GM23338 (cell line): ENCODE measurements around the gene BAMBI. TPM values are rescaled to one million over a fixed set of nuclear protein-coding genes. Genes with fewer than 3 reads are reported as not detected.

Experiments used
- ATAC-seq: fragments of 200-7000 bp; cut with Tn5 transposase; 3 replicates; pipeline ENCODE4 v1.9.1; 2020
- DNase-seq: peaks from one replicate; pipeline ENCODE4 v3.0.0-alpha.2; 2015; ENCODE audit warnings: low spot score
- H2AFZ ChIP-seq: fragments of 200-600 bp; sonication (generic); 2 replicates; pipeline ENCODE4 v1.8.0; 2016; ENCODE audit warnings: antibody characterized with exemption, mild to moderate bottlenecking, moderate library complexity
- H3F3A ChIP-seq: fragments of 200-600 bp; sonication (generic); replicated peaks from 2 replicates; pipeline ENCODE4 v1.8.0; 2017; ENCODE audit warnings: antibody characterized with exemption, mixed run types, low read depth
- H3K27ac ChIP-seq: fragments of 200-600 bp; sonication (generic); 2 replicates; pipeline ENCODE4 v1.6.1; 2016; ENCODE audit warnings: low read depth
- H3K27me3 ChIP-seq: fragments of 200-600 bp; sonication (generic); 2 replicates; pipeline ENCODE4 v1.8.0; 2016; ENCODE audit warnings: mild to moderate bottlenecking, mixed run types, moderate library complexity; ENCODE audit not compliant: insufficient read depth
- H3K36me3 ChIP-seq: fragments of 200-600 bp; sonication (generic); 2 replicates; pipeline ENCODE4 v1.8.0; 2016; ENCODE audit warnings: mild to moderate bottlenecking; ENCODE audit not compliant: insufficient read depth
- H3K4me1 ChIP-seq: fragments of 200-600 bp; sonication (generic); 2 replicates; pipeline ENCODE4 v1.8.0; 2016; ENCODE audit warnings: mild to moderate bottlenecking, moderate library complexity; ENCODE audit not compliant: insufficient read depth
- H3K4me2 ChIP-seq: fragments of 200-600 bp; sonication (generic); 2 replicates; pipeline ENCODE4 v1.7.1; 2017; ENCODE audit warnings: mixed run types
- H3K4me3 ChIP-seq: fragments of 200-600 bp; sonication (generic); 2 replicates; pipeline ENCODE4 v1.6.1; 2016; ENCODE audit warnings: mixed run types
- H3K79me2 ChIP-seq: fragments of 200-600 bp; sonication (generic); replicated peaks from 2 replicates; pipeline ENCODE4 v1.8.0; 2017; ENCODE audit warnings: mild to moderate bottlenecking; ENCODE audit not compliant: insufficient read depth
- H3K9me2 ChIP-seq: fragments of 200-600 bp; sonication (generic); 2 replicates; pipeline ENCODE4 v1.8.0; 2017; ENCODE audit not compliant: insufficient read depth
- H4K20me1 ChIP-seq: fragments of 200-600 bp; sonication (generic); replicated peaks from 2 replicates; pipeline ENCODE4 v1.8.0; 2017; ENCODE audit warnings: mild to moderate bottlenecking; ENCODE audit not compliant: insufficient read depth
- H3K27ac Mint-ChIP-seq: 2 replicates; pipeline ENCODE4 v1.8.0; 2020; ENCODE audit warnings: inconsistent platforms, mild to moderate bottlenecking, moderate library complexity, mixed read lengths
- H3K27me3 Mint-ChIP-seq: 3 replicates; pipeline ENCODE4 v1.8.0; 2022; ENCODE audit warnings: low read depth, mild to moderate bottlenecking, moderate library complexity, mixed read lengths, inconsistent platforms; ENCODE audit not compliant: insufficient read depth, poor library complexity
- H3K36me3 Mint-ChIP-seq: 3 replicates; pipeline ENCODE4 v1.8.0; 2021; ENCODE audit warnings: low read depth, mild to moderate bottlenecking, inconsistent platforms, moderate library complexity, mixed read lengths
- H3K4me1 Mint-ChIP-seq: 3 replicates; pipeline ENCODE4 v1.8.0; 2020; ENCODE audit warnings: mild to moderate bottlenecking, inconsistent platforms, mixed read lengths
- H3K4me3 Mint-ChIP-seq: 3 replicates; pipeline ENCODE4 v1.8.0; 2021; ENCODE audit warnings: moderate library complexity, mild to moderate bottlenecking, inconsistent platforms, mixed read lengths
- H3K9me3 Mint-ChIP-seq: 3 replicates; pipeline ENCODE4 v1.8.0; 2020; ENCODE audit warnings: moderate library complexity, mild to moderate bottlenecking, inconsistent platforms, mixed read lengths
- CREB1 ChIP-seq: fragments of 250-450 bp; sonication (Bioruptor Pico); IDR thresholded peaks from 2 replicates; pipeline ENCODE4 v1.5.0; 2020; ENCODE audit warnings: low read depth, mild to moderate bottlenecking, moderate library complexity
- EZH2 ChIP-seq: fragments of 200-600 bp; sonication (generic); IDR thresholded peaks from one replicate; pipeline ENCODE4 v1.8.0; 2017; ENCODE audit warnings: antibody characterized with exemption, mild to moderate bottlenecking, low read depth; ENCODE audit not compliant: unreplicated experiment
- EZH2phosphoT487 ChIP-seq: fragments of 200-600 bp; sonication (generic); IDR thresholded peaks from one replicate; pipeline ENCODE4 v1.8.1; 2018; ENCODE audit warnings: antibody characterized with exemption; ENCODE audit not compliant: unreplicated experiment
- NANOG ChIP-seq: IDR thresholded peaks from 2 replicates; pipeline ENCODE4 v1.6.1; 2016; ENCODE audit warnings: antibody characterized with exemption, borderline replicate concordance
- POLR2AphosphoS5 ChIP-seq: IDR thresholded peaks from 2 replicates; pipeline ENCODE4 v1.6.1; 2016; ENCODE audit warnings: antibody characterized with exemption, low read depth
- STAT1 ChIP-seq: IDR thresholded peaks from one replicate; pipeline ENCODE4 v1.6.1; 2016; ENCODE audit warnings: antibody characterized with exemption; ENCODE audit not compliant: unreplicated experiment
- ZNF114 ChIP-seq: fragments of 250-450 bp; sonication (Bioruptor Pico); IDR thresholded peaks from 2 replicates; pipeline ENCODE4 v1.5.0; 2020; ENCODE audit warnings: mild to moderate bottlenecking, moderate library complexity
- polyA plus RNA-seq: library from polyadenylated mRNA; unstranded; fragments of >200 nt; fragmentation: Nextera tagmentation; extraction: Ambion mirVana; gene quantifications from 2 replicates; pipeline ENCODE4 v1.2.1, GENCODE V29; 2016
- total RNA-seq: library from RNA; depleted of rRNA; stranded (reverse); fragments of >200 nt; shearing (Covaris generic); gene quantifications from 2 replicates; pipeline ENCODE4 v1.2.3, GENCODE V29; 2014
- TF ChIP-seq, protein P1 (sequence below), 2 experiments: fragments of 200-600 bp in 1 of 2; sonication (generic) in 1 of 2; conservative IDR thresholded peaks; 2 replicates each; pipeline versions ENCODE4 v1.5.1 to v1.6.1; 2016 to 2017; ENCODE audit warnings: antibody characterized with exemption in 2 of 2, low read depth in 2 of 2, mild to moderate bottlenecking in 2 of 2, moderate library complexity in 1 of 2
- TF ChIP-seq, protein P2 (sequence below): fragments of 250-450 bp; sonication (Bioruptor Pico); IDR thresholded peaks from 2 replicates; pipeline ENCODE4 v1.5.0; 2020; ENCODE audit warnings: mild to moderate bottlenecking, moderate library complexity
- TF ChIP-seq, protein P3 (sequence below): IDR thresholded peaks from 2 replicates; pipeline ENCODE4 v1.6.1; 2016; ENCODE audit warnings: antibody characterized with exemption
- TF ChIP-seq, protein P4 (sequence below): IDR thresholded peaks from one replicate; pipeline ENCODE4 v1.6.1; 2018; ENCODE audit warnings: antibody characterized with exemption; ENCODE audit not compliant: unreplicated experiment

The BAMBI gene
- total and polyA plus RNA-seq, 2 experiments from 2014 or later = 20.1 to 37.5 TPM

DNA sequence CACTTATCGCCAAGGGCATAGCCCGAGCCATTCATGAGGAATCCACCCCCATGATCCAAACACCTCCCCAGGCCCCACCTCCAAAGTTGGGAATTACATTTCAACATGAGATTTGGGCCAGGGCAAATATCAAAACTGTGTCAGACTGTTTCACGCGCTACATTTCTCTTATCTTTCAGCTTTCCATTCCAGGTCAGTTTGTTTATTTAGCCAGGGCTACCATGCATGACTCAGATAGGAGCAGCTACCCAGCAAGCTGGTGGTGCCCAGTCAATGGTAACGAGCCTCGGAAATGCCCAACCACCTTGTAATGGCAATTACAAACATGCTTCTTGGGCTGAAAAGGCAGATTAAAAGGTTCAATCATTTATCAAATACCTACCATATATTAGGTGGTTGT lies 43.6 kb upstream of the BAMBI start:
- Mint-ChIP-seq H3K27me3 (peaks cover 11% of the 10 kb centered on the region), H3K27ac (no peak overlapping the region)
- no peak for ATAC-seq

DNA sequence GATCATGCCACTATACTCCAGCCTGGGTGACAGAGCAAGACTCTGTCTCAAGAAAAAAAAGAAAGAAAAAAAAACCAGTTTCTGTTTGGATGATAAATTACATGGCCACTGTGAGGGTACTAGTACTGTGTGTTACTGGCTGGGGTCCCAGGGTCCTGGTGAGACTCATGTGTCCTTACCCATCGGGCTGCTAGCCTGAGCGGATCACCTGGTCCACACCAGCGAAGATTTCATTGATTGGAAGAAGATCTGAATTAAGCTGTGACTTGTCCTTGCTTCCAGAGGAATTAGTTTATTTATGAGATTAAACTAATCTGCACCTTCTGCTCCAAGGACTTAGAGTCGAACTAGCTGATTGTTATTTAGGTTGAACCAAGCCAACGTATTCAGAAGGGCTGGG lies 40.0 kb upstream of the BAMBI start:
- no peak overlapping the region for H3K27ac ChIP-seq
- no peaks in the 10 kb centered on the region for H3K4me1 ChIP-seq
- DNase-seq (no peak), ATAC-seq (no peak)
- H3K36me3 ChIP-seq = no peaks in the 10 kb centered on the region
- no peak overlapping the region for H3K4me2 ChIP-seq
- Mint-ChIP-seq H3K36me3 (no peaks in the 10 kb centered on the region), H3K27ac (no peak overlapping the region), H3K27me3 (peaks cover 4% of the 10 kb centered on the region), H3K4me1 (no peaks in the 10 kb centered on the region; the same call in 2 of the 3 replicates), H3K9me3 (no peaks in the 10 kb centered on the region), H3K4me3 (no peak overlapping the region)
- no peak overlapping the region for H3K4me3 ChIP-seq
- no peak overlapping the region for H2AFZ ChIP-seq
- no peaks in the 10 kb centered on the region for H3K27me3 ChIP-seq
- H3K9me2 ChIP-seq = no peaks in the 10 kb centered on the region
- no peaks in the 10 kb centered on the region for H3F3A ChIP-seq
- no peaks in the 10 kb centered on the region for H4K20me1 ChIP-seq
- H3K79me2 ChIP-seq = no peaks in the 10 kb centered on the region
- TF ChIP-seq ZNF114 (no peak), EZH2 (no peak), CREB1 (no peak), NANOG (no peak), POLR2AphosphoS5 (no peak)
- TF ChIP-seq, protein P1, sequence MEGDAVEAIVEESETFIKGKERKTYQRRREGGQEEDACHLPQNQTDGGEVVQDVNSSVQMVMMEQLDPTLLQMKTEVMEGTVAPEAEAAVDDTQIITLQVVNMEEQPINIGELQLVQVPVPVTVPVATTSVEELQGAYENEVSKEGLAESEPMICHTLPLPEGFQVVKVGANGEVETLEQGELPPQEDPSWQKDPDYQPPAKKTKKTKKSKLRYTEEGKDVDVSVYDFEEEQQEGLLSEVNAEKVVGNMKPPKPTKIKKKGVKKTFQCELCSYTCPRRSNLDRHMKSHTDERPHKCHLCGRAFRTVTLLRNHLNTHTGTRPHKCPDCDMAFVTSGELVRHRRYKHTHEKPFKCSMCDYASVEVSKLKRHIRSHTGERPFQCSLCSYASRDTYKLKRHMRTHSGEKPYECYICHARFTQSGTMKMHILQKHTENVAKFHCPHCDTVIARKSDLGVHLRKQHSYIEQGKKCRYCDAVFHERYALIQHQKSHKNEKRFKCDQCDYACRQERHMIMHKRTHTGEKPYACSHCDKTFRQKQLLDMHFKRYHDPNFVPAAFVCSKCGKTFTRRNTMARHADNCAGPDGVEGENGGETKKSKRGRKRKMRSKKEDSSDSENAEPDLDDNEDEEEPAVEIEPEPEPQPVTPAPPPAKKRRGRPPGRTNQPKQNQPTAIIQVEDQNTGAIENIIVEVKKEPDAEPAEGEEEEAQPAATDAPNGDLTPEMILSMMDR (conservative IDR thresholded peaks at IDR 0.05; ENCODE audit: low read depth in 2 of 2) = no peak
- TF ChIP-seq, protein P2, sequence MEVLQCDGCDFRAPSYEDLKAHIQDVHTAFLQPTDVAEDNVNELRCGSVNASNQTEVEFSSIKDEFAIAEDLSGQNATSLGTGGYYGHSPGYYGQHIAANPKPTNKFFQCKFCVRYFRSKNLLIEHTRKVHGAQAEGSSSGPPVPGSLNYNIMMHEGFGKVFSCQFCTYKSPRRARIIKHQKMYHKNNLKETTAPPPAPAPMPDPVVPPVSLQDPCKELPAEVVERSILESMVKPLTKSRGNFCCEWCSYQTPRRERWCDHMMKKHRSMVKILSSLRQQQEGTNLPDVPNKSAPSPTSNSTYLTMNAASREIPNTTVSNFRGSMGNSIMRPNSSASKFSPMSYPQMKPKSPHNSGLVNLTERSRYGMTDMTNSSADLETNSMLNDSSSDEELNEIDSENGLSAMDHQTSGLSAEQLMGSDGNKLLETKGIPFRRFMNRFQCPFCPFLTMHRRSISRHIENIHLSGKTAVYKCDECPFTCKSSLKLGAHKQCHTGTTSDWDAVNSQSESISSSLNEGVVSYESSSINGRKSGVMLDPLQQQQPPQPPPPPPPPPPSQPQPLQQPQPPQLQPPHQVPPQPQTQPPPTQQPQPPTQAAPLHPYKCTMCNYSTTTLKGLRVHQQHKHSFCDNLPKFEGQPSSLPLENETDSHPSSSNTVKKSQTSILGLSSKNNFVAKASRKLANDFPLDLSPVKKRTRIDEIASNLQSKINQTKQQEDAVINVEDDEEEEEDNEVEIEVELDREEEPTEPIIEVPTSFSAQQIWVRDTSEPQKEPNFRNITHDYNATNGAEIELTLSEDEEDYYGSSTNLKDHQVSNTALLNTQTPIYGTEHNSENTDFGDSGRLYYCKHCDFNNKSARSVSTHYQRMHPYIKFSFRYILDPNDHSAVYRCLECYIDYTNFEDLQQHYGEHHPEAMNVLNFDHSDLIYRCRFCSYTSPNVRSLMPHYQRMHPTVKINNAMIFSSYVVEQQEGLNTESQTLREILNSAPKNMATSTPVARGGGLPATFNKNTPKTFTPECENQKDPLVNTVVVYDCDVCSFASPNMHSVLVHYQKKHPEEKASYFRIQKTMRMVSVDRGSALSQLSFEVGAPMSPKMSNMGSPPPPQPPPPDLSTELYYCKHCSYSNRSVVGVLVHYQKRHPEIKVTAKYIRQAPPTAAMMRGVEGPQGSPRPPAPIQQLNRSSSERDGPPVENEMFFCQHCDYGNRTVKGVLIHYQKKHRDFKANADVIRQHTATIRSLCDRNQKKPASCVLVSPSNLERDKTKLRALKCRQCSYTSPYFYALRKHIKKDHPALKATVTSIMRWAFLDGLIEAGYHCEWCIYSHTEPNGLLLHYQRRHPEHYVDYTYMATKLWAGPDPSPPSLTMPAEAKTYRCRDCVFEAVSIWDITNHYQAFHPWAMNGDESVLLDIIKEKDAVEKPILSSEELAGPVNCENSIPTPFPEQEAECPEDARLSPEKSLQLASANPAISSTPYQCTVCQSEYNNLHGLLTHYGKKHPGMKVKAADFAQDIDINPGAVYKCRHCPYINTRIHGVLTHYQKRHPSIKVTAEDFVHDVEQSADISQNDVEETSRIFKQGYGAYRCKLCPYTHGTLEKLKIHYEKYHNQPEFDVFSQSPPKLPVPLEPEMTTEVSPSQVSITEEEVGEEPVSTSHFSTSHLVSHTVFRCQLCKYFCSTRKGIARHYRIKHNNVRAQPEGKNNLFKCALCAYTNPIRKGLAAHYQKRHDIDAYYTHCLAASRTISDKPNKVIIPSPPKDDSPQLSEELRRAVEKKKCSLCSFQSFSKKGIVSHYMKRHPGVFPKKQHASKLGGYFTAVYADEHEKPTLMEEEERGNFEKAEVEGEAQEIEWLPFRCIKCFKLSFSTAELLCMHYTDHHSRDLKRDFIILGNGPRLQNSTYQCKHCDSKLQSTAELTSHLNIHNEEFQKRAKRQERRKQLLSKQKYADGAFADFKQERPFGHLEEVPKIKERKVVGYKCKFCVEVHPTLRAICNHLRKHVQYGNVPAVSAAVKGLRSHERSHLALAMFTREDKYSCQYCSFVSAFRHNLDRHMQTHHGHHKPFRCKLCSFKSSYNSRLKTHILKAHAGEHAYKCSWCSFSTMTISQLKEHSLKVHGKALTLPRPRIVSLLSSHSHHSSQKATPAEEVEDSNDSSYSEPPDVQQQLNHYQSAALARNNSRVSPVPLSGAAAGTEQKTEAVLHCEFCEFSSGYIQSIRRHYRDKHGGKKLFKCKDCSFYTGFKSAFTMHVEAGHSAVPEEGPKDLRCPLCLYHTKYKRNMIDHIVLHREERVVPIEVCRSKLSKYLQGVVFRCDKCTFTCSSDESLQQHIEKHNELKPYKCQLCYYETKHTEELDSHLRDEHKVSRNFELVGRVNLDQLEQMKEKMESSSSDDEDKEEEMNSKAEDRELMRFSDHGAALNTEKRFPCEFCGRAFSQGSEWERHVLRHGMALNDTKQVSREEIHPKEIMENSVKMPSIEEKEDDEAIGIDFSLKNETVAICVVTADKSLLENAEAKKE (CRISPR knock-in tag) = no peak
- TF ChIP-seq, protein P3, sequence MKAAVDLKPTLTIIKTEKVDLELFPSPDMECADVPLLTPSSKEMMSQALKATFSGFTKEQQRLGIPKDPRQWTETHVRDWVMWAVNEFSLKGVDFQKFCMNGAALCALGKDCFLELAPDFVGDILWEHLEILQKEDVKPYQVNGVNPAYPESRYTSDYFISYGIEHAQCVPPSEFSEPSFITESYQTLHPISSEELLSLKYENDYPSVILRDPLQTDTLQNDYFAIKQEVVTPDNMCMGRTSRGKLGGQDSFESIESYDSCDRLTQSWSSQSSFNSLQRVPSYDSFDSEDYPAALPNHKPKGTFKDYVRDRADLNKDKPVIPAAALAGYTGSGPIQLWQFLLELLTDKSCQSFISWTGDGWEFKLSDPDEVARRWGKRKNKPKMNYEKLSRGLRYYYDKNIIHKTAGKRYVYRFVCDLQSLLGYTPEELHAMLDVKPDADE = no peak
- TF ChIP-seq, protein P4, sequence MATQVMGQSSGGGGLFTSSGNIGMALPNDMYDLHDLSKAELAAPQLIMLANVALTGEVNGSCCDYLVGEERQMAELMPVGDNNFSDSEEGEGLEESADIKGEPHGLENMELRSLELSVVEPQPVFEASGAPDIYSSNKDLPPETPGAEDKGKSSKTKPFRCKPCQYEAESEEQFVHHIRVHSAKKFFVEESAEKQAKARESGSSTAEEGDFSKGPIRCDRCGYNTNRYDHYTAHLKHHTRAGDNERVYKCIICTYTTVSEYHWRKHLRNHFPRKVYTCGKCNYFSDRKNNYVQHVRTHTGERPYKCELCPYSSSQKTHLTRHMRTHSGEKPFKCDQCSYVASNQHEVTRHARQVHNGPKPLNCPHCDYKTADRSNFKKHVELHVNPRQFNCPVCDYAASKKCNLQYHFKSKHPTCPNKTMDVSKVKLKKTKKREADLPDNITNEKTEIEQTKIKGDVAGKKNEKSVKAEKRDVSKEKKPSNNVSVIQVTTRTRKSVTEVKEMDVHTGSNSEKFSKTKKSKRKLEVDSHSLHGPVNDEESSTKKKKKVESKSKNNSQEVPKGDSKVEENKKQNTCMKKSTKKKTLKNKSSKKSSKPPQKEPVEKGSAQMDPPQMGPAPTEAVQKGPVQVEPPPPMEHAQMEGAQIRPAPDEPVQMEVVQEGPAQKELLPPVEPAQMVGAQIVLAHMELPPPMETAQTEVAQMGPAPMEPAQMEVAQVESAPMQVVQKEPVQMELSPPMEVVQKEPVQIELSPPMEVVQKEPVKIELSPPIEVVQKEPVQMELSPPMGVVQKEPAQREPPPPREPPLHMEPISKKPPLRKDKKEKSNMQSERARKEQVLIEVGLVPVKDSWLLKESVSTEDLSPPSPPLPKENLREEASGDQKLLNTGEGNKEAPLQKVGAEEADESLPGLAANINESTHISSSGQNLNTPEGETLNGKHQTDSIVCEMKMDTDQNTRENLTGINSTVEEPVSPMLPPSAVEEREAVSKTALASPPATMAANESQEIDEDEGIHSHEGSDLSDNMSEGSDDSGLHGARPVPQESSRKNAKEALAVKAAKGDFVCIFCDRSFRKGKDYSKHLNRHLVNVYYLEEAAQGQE = no peak

More for the DNA sequence above, 43.6 kb upstream of the BAMBI start:
- no peaks in the 10 kb centered on the region for H3K4me1 ChIP-seq
- no peaks in the 10 kb centered on the region for H4K20me1 ChIP-seq
- no peaks in the 10 kb centered on the region for H3K27me3 ChIP-seq
- H3K36me3 ChIP-seq = no peaks in the 10 kb centered on the region
- Mint-ChIP-seq H3K9me3 (no peaks in the 10 kb centered on the region), H3K4me3 (no peak overlapping the region), H3K4me1 (no peaks in the 10 kb centered on the region; the same call in 2 of the 3 replicates), H3K36me3 (no peaks in the 10 kb centered on the region)
- H3K4me3 ChIP-seq = no peak overlapping the region
- DNase-seq = no peak
- no peaks in the 10 kb centered on the region for H3F3A ChIP-seq
- no peak overlapping the region for H3K27ac ChIP-seq
- no peak overlapping the region for H2AFZ ChIP-seq
- TF ChIP-seq STAT1 = no peak
- no peak for TF ChIP-seq NANOG
- TF ChIP-seq EZH2phosphoT487 = no peak
- H3K79me2 ChIP-seq = no peaks in the 10 kb centered on the region
- H3K9me2 ChIP-seq = peaks cover 4% of the 10 kb centered on the region; the same call in 1 of the 2 replicates
- no peak overlapping the region for H3K4me2 ChIP-seq
